NCI-H748 (cell line): ENCODE results near the gene KCNQ1OT1.

ENCODE experiments used
- DNase-seq: peaks from one replicate; lab custom pipeline; 2025; ENCODE audit not compliant: unreplicated experiment; lab: John Stamatoyannopoulos, UW

KCNQ1OT1 gene

GRCh38 chr11:2669634-2670469, 29.9 kb downstream of the KCNQ1OT1 start:
- no peak for DNase-seq

- DNase-seq: no peak
These were observed 30.9 kb downstream of the KCNQ1OT1 start for GRCh38 chr11:2668876-2669275.

- no peak for DNase-seq
These were observed 31.9 kb downstream of the KCNQ1OT1 start for GRCh38 chr11:2667940-2668339.

- no peak for DNase-seq
These were observed 32.8 kb downstream of the KCNQ1OT1 start for GRCh38 chr11:2666828-2667570.

- no peak for DNase-seq
These were observed 33.4 kb downstream of the KCNQ1OT1 start for GRCh38 chr11:2666401-2666741.

- no peak for DNase-seq
These were observed 34.0 kb downstream of the KCNQ1OT1 start for GRCh38 chr11:2665526-2666400.

- DNase-seq: no peak
These were observed 34.8 kb downstream of the KCNQ1OT1 start for GRCh38 chr11:2664791-2665525.

GRCh38 chr11:2664376-2664775, 35.4 kb downstream of the KCNQ1OT1 start:
- no peak for DNase-seq

GRCh38 chr11:2663915-2664314, 35.9 kb downstream of the KCNQ1OT1 start:
- no peak for DNase-seq

GRCh38 chr11:2663506-2663905, 36.3 kb downstream of the KCNQ1OT1 start:
- no peak for DNase-seq

- no peak for DNase-seq
These were observed 37.1 kb downstream of the KCNQ1OT1 start for GRCh38 chr11:2662430-2663299.

- DNase-seq: no peak
These were observed 37.8 kb downstream of the KCNQ1OT1 start for GRCh38 chr11:2662024-2662312.

GRCh38 chr11:2661173-2662023, 38.4 kb downstream of the KCNQ1OT1 start:
- no peak for DNase-seq

GRCh38 chr11:2660357-2660939, 39.3 kb downstream of the KCNQ1OT1 start:
- DNase-seq: no peak

- no peak for DNase-seq
These were observed 42.0 kb downstream of the KCNQ1OT1 start for GRCh38 chr11:2657697-2658284.

- DNase-seq: no peak
These were observed 42.9 kb downstream of the KCNQ1OT1 start for GRCh38 chr11:2656859-2657258.

GRCh38 chr11:2655834-2656622, 43.8 kb downstream of the KCNQ1OT1 start:
- DNase-seq: no peak
